GM21515 (cell line): ENCODE results near the gene ALDH18A1.

Experiments
- ATAC-seq: cut with Tn5 transposase; IDR thresholded peaks from one replicate; pipeline ENCODE4 v1.9.1; 2021; ENCODE audit not compliant: unreplicated experiment

ALDH18A1 gene

DNA sequence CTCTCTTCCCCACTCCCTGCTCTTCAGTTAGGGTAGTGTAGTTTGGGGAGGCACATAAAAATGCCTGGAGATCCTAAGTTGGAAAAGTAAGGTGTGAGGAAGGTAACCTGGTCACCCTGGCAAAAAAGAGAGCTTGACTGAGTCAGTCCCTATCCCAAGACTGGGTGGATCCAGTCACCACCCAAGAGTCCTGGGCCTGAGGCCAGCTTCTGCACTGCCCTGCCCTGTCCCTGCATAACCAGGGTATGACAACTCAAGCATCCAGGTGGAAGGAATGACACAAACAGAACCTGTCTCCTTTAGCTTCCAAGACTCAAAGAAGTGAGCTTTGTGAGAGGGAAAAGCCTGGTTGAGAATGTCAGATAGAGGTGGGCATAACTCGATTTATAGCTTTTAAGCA lies 68.5 kb downstream of the ALDH18A1 start:
- no peak for ATAC-seq

DNA sequence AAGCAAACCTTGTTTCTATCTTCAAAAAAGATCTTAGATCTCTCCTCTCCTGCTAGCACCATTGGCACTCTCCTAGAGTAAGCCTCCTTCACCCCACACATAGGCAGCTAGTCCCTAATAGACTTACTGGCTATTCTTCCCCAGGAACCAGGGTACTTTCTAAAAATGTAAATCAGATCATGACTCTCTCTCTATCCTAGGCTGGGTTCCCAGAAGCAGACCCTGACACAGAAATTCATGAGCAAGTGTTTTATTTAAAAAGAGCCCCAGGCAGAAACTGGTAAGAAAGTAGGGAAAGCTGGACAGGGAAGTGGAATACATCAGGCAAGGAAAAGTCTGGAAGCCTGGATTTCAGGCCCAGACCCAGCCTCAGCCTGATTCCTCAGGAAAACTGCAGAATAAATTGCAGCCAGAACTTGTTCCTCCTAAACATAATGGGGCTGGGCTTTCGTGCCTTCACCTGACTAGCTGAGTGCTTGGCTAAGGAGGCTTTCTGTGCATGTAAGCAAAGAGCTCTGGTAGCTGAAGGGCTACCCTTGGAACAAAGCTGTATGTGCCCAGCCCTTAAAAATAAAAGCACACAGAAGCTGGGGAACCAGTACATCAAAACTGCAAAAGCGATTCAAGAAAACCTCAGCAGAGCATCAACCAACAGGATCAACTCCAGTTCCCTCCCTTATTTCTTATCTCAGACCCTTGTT lies 76.5 kb downstream of the ALDH18A1 start:
- no peak for ATAC-seq

DNA sequence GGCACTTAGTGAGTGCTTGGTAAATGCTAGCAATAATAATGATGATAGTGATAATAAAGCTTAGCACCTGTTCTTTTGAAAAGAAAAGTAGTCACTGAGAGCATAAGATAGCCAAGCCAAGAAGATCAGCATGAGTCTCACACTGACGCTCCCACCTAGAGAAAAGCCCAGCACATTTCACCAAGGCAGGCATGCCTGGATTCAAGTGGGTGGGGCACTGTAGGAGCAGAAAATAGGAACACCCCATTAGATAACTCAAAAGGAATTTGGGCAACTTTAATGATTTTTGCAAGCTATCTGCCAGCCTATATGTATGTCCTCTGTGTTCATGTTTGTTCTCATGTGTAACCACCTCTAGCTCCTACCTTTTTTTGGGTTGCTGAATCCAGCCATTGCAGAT lies 77.2 kb downstream of the ALDH18A1 start:
- ATAC-seq: no peak

DNA sequence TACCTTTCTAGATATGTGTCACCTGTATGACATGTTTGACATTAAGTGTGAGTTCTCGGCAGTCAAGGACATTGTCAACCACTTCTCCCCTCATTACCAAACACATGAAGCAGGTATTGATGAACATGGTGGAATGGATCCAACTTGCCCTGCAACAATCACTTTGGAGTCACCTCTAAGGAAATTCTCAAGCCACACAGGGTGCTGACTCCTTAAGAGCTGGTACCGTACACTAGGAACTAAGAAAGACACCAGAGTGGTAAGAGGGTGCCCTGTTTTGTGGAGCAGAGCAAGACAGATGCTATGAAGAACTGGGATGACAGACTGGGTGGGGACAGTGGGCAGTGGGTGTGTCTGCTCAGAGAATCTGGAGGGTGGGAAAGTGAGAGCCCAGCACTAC lies 77.9 kb downstream of the ALDH18A1 start:
- ATAC-seq: no peak

GRCh38 chr10:95574649-95575365 lies 81.7 kb downstream of the ALDH18A1 start:
- ATAC-seq: no peak

DNA sequence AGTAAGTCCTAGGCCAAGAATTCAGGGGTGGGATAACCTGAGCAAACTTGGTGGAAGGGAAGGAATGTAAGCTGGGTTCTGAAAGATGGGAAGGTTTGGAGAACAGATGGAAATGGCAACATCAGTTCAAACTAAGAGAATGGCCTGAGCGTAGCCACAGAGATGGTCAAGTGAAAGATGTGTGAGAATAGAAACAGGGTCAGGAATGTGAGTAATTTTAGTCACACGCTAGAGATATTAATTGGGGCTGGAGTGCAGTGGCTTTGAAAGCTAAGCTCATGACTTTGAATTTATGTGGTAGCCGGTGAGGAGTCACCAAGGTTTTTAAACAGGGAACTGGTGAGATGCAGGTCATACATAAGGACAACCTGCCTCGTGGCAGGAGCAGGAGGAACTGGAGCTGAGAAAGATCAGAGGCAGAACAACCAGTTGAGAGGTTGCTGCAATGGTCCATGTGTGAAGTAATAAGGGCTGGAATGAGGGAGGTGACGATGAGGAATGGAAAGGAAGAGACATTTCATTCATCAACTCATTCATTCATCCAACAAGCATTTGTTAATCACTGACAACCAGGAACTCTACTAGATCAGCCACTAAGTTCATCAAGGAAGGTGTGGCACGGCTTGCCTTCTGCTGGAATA lies 82.4 kb downstream of the ALDH18A1 start:
- no peak for ATAC-seq

DNA sequence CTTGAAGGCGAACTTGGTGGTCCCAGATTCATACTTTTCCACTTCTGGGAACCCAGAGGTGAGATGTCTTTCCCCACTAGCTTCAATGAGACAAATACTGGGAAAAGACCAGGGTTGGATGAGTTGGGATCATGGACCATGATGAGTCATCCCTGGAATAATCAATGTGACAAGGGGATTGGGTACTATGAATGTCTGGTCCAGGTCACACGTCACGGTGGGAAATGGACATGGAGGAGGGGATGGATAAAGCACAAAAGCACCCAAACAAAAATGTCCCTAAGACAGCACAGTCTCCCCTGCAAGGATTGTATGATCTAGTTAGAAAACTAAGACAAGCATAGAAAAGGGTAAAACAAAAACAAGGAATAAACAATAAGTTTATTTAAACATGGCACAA lies 83.0 kb downstream of the ALDH18A1 start:
- no peak for ATAC-seq

DNA sequence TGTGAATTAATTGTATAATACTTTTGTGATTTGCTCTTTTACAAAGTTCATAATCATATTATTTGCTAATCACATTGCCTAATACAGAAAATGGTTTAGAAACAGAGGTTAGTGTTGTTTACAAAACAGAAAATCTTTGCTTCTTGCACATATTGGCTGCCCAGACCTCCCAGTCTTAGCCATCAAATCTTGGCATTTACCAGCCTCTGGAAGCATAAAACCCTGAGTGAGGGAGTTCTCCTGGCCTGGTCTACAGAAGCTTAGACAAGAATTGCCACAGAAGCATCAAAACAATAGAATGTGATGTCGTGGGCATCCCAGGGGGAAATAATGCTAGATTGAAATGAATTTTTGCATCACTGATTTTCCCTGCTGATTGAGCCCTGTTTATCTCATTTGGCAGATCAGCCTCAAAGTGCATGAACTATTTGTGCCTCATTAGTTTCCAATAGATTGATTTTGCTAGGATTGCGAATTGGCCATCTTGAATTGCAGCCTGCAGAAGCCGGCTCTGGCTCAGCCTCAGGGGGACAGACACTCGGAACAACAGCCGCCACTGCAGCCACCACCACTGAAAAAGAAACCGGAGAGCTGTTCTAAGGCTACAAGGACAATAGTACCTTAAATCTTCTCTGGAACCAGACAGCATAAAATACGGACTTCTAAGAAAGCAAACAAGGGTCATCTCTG lies 84.2 kb downstream of the ALDH18A1 start:
- no peak for ATAC-seq

- ATAC-seq: no peak
Measured at GRCh38 chr10:95571390-95571789, 85.1 kb downstream of the ALDH18A1 start.

GRCh38 chr10:95569368-95569767 lies 87.1 kb downstream of the ALDH18A1 start:
- no peak for ATAC-seq

GRCh38 chr10:95567903-95568630 lies 88.4 kb downstream of the ALDH18A1 start:
- no peak for ATAC-seq

DNA sequence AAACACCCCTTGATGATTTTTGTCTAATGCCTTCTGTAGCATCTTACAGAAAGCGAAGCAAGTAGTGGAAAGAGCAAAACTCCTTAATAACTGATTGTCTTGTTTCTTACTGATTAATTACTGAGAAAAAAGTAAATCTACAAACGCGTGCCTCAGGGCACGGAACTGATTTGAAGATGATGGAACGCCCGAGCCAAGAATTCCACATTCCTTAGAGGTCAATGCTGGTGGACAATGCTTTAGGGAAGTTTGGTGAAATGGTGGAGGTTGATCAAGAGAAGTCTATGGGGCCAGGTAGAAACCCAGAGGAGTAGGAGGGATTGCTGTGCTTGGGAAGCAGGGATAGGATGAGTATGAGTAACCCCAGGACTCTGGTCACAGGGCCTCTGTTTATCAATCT lies 90.4 kb downstream of the ALDH18A1 start:
- no peak for ATAC-seq

- ATAC-seq: no peak
Measured at GRCh38 chr10:95565336-95565735, 91.2 kb downstream of the ALDH18A1 start.

DNA sequence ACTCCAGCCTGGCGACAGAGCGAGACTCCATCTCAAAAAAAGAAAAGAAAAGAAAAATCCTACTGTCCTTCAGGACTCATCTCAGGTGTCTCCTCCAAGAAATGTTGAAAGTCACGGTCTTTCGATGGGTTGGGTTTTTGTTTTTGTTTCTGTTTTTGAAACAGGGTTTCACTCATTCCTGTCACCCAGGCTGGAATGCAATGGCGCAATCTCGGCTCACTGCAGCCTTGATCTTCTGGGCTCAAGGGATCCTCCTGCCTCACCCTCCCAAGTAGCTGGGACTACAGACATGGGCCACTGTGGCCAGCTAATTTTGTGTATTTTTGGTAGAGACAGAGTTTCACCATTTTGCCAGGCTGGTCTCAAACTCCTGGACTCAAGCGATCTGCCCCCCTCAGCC lies 92.2 kb downstream of the ALDH18A1 start:
- no peak for ATAC-seq

DNA sequence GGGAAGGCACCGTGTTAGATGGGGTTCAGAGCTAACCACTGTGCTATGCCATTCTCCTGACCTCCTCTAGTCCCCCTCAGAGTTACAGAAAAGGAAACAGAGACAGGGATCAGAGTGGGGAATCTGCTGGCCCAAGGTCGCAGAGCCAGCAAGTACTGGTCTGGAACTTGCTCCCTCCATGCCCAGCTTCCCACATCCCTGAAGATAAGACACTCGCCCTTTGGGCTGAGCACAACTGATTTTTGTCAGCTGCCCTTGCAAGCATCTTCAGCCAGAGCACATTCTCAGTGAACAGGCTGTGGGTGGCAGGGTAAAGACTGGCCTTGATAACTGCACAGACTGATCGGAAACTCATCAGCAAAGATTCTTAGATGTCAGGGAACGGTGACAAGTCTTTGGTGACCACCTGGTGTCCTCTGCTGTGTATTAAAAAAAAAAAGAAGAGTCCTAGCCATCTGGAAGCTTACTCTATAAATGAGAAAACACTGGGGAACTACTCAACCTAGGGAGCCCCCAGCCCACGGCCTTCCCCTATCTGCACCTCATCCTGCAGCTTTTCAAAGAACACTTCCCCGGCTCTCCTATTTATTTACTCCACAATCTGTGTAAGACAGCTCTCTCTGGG lies 94.1 kb downstream of the ALDH18A1 start:
- no peak for ATAC-seq

DNA sequence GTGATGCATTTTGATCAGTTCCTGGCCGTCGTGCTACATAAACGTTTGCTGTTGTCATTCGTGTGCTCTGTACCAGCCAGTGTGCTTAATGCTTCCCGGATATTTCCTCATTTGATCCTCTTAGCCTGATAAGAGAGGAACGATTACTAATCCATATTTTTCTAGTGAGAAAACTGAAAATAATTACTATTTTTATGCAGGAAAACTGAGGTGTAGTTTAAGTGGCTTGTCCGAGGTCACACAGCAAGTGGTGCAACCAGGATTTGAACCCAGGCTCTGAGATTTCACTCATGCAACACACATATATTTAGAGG lies 94.7 kb downstream of the ALDH18A1 start:
- ATAC-seq: no peak

DNA sequence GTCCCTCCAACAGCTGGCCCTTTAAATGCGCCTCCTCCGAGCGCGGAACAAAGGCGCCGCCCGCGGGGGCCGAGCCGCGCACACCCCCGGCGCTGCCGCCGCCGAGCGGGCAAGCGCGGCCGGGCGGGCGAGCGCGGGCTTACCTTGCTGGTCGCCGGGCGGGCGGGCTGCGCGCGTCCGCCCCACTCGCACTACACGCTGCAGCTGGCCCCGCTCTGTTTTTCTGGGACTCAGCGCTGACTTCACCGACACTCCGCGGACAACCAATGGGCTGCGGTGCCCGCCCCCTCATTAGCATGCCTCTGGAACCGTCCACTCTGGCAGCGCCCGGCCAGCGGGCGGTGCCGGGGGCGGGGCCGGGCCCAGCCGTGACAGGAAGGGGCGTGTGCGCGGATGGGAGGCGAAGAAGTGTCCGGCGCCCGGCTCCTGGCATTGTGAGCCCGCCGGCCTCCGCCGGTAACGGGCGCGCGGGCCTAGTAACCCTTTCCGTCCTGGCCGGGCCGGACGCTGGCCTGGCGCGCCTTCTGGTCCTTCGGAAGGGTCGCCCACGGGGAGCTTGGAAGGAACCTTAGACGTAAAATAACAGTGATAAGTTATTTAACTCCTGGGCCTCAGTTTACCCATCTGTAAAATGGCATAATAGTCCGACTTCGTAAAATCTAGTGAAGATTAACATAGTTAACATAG lies 95.2 kb downstream of the ALDH18A1 start, which contains the start of gene SORBS1:
SORBS1 (minus strand) TSS at position 195 of the 687 bp plus-strand sequence. CDS start 120,236 bp downstream, outside the sequence.
- ATAC-seq: peak; percentile 99

GRCh38 chr10:95560278-95561176 lies 96.0 kb downstream of the ALDH18A1 start:
- no peak for ATAC-seq

GRCh38 chr10:95559896-95560277 lies 96.6 kb downstream of the ALDH18A1 start:
- no peak for ATAC-seq
